GM18867 (cell line): Measurements from ENCODE around the gene TCF12.
A peak's percentile ranks its signal among the peaks of the same experiment; 100 is the strongest.
"Not testable (repeated sequence)": the region's sequence is repeated elsewhere in the genome, so short reads cannot be mapped to it uniquely, and the experiment has no call there.

Source experiments
- ATAC-seq: cut with Tn5 transposase; IDR thresholded peaks from one replicate; pipeline ENCODE4 v1.9.1; 2021; ENCODE audit warnings: mild to moderate bottlenecking, moderate library complexity; ENCODE audit not compliant: unreplicated experiment

Gene TCF12

GRCh38 chr15:57129064-57129463 is 210.6 kb downstream of the TCF12 start:
- ATAC-seq: no peak

- no peak for ATAC-seq
These were observed 212.5 kb downstream of the TCF12 start for GRCh38 chr15:57130956-57131355.

- no peak for ATAC-seq
These were observed 214.9 kb downstream of the TCF12 start for GRCh38 chr15:57133127-57133968.

GRCh38 chr15:57134071-57134605 is 215.7 kb downstream of the TCF12 start:
- no peak for ATAC-seq

- ATAC-seq: no peak
These were observed 216.4 kb downstream of the TCF12 start for GRCh38 chr15:57134851-57135250.

GRCh38 chr15:57135800-57136199 is 217.4 kb downstream of the TCF12 start:
- ATAC-seq: no peak

GRCh38 chr15:57138349-57138788 is 219.9 kb downstream of the TCF12 start:
- no peak for ATAC-seq

GRCh38 chr15:57143511-57144078 is 225.2 kb downstream of the TCF12 start:
- ATAC-seq: no peak

- no peak for ATAC-seq
These were observed 226.0 kb downstream of the TCF12 start for GRCh38 chr15:57144448-57144847.

GRCh38 chr15:57146506-57147201 is 228.2 kb downstream of the TCF12 start:
- ATAC-seq: no peak

- no peak for ATAC-seq
These were observed 229.2 kb downstream of the TCF12 start for GRCh38 chr15:57147621-57148020.

- ATAC-seq: no peak
These were observed 229.8 kb downstream of the TCF12 start for GRCh38 chr15:57148262-57148661.

- no peak for ATAC-seq
These were observed 230.8 kb downstream of the TCF12 start for GRCh38 chr15:57149196-57149595.

- no peak for ATAC-seq
These were observed 231.8 kb downstream of the TCF12 start for GRCh38 chr15:57150066-57150865.

- ATAC-seq: not testable (repeated sequence)
These were observed 232.4 kb downstream of the TCF12 start for GRCh38 chr15:57150866-57151203.

- no peak for ATAC-seq
These were observed 233.7 kb downstream of the TCF12 start for GRCh38 chr15:57152133-57152532.

- peak; percentile 73 for ATAC-seq
These were observed 234.5 kb downstream of the TCF12 start for GRCh38 chr15:57152666-57153539.

GRCh38 chr15:57156210-57156884 is 237.9 kb downstream of the TCF12 start:
- ATAC-seq: no peak

- ATAC-seq: no peak
These were observed 240.1 kb downstream of the TCF12 start for GRCh38 chr15:57158589-57158988.
